K562 (cell line): ENCODE measurements around the gene TRNAU1AP. TPM values are rescaled to one million over a fixed set of nuclear protein-coding genes. Genes with fewer than 3 reads are reported as not detected.

Experiments used
- ATF7 ChIP-seq: fragments of 450-650 bp; IDR thresholded peaks from 2 replicates; pipeline ENCODE4 v1.7.1; 2014; ENCODE audit warnings: mild to moderate bottlenecking, moderate library complexity
- CBFA2T3 ChIP-seq: fragments of 450-650 bp; IDR thresholded peaks from 2 replicates; pipeline ENCODE4 v1.6.1; 2017
- CBX3 ChIP-seq, 2 experiments: IDR thresholded peaks; 1 replicate in 1 of 2; 2 replicates in 1 of 2; pipeline ENCODE4 v1.6.1; 2012; ENCODE audit warnings: inconsistent platforms in 2 of 2, low read length in 2 of 2, borderline replicate concordance in 1 of 2, control low read depth in 1 of 2
- CREM ChIP-seq: IDR thresholded peaks from 2 replicates; pipeline ENCODE4 v1.6.1; 2014; ENCODE audit warnings: antibody characterized with exemption, low read depth
- JUND ChIP-seq, 2 experiments: IDR thresholded peaks; 2 replicates in 1 of 2; 3 replicates in 1 of 2; pipeline ENCODE4 v1.6.1; 2011; ENCODE audit warnings: borderline replicate concordance in 2 of 2, low read depth in 2 of 2, low read length in 2 of 2, improper control_type of control experiment in 1 of 2, missing biosample characterization in 1 of 2, missing genetic modification characterization in 1 of 2, missing genetic modification reagents in 1 of 2
- KDM4B ChIP-seq, 2 experiments: fragments of 450-650 bp in 1 of 2; sonication (generic) in 1 of 2; IDR thresholded peaks; 2 replicates each; pipeline ENCODE4 v1.6.1; 2016 to 2017; ENCODE audit warnings: borderline replicate concordance in 2 of 2, antibody characterized with exemption in 1 of 2, low read depth in 1 of 2, mild to moderate bottlenecking in 1 of 2
- KLF6 ChIP-seq: fragments of 250-450 bp; sonication (Bioruptor Pico); IDR thresholded peaks from 2 replicates; pipeline ENCODE4 v1.4.0; 2020; ENCODE audit warnings: mild to moderate bottlenecking, moderate library complexity, borderline replicate concordance
- L3MBTL2 ChIP-seq: fragments of 450-650 bp; IDR thresholded peaks from 2 replicates; pipeline ENCODE4 v1.6.1; 2016; ENCODE audit warnings: mild to moderate bottlenecking, moderate library complexity
- RBM34 ChIP-seq: fragments of 200-400 bp; formaldehyde crosslinking; IDR thresholded peaks from 2 replicates; pipeline ENCODE4 v1.6.1; 2018; ENCODE audit warnings: low read length, borderline replicate concordance; ENCODE audit not compliant: insufficient read depth
- SNRNP70 ChIP-seq: fragments of 200-400 bp; formaldehyde crosslinking; optimal IDR thresholded peaks from 2 replicates; pipeline ENCODE3; 2017; ENCODE audit warnings: low read depth, low read length
- TAF1 ChIP-seq: IDR thresholded peaks from 2 replicates; pipeline ENCODE4 v1.6.1; 2011; ENCODE audit warnings: mild to moderate bottlenecking, low read length, moderate library complexity; ENCODE audit not compliant: insufficient read depth, control insufficient read depth, severe bottlenecking; ENCODE audit errors: extremely low read depth
- UBTF ChIP-seq, 2 experiments: IDR thresholded peaks; 2 replicates each; pipeline ENCODE4 v1.6.1; 2012; ENCODE audit warnings: improper control_type of control experiment in 2 of 2, low read depth in 2 of 2, low read length in 2 of 2, borderline replicate concordance in 1 of 2
- ZKSCAN1 ChIP-seq: fragments of 150-350 bp; IDR thresholded peaks from 2 replicates; pipeline ENCODE4 v1.6.1; 2016; ENCODE audit warnings: low read depth, low read length
- ZNF407 ChIP-seq: fragments of 450-650 bp; IDR thresholded peaks from 2 replicates; pipeline ENCODE4 v1.6.1; 2016; ENCODE audit warnings: low read depth
- ZNF695 ChIP-seq: fragments of 450-650 bp; formaldehyde crosslinking; IDR thresholded peaks from 2 replicates; pipeline ENCODE4 v1.4.0; 2020; ENCODE audit warnings: mild to moderate bottlenecking, moderate library complexity
- ZNF764 ChIP-seq: fragments of 250-450 bp; sonication (Bioruptor Pico); IDR thresholded peaks from 2 replicates; pipeline ENCODE4 v1.4.0; 2020; ENCODE audit warnings: low read depth, mild to moderate bottlenecking, moderate library complexity
- polyA plus RNA-seq, 8 experiments: library from polyadenylated mRNA; depleted of rRNA in 4 of 8; stranded (reverse) in 5 of 8; unstranded in 3 of 8; fragments of >200 nt; fragmentation: Nextera tagmentation in 2 of 8; fragmentation: Illumina TruSeq in 1 of 8; extraction: Ambion mirVana in 2 of 8; extraction: Trizol in 1 of 8; gene quantifications; 2 replicates each; pipeline versions ENCODE4 v1.2.1 to v1.2.3, GENCODE V29; 2011 to 2014; ENCODE audit warnings: inconsistent platforms in 1 of 8, missing spikeins in 1 of 8
- total RNA-seq, 7 experiments: library from RNA; depleted of rRNA in 6 of 7; stranded (reverse); fragments of >200 nt in 6 of 7; fragmentation: Illumina TruSeq in 2 of 7; extraction: Trizol in 2 of 7; gene quantifications; 2 replicates each; pipeline versions ENCODE4 v1.2.1 to v1.2.3, GENCODE V29; 2011 to 2021; ENCODE audit warnings: low replicate concordance in 1 of 7

The TRNAU1AP gene
- total and polyA plus RNA-seq, 9 of the 15 experiments (the other 6 are each of a cell fraction or from before 2014, with no cell fraction given) = 34.9 to 110 (median 46.3) TPM

GRCh38 chr1:28505406-28506187, 47.3 kb upstream of the TRNAU1AP start, which contains the start of gene RCC1 (continued):
- TF ChIP-seq ZNF407 = no peak
- no peak; the same call in 1 of the 2 replicates for TF ChIP-seq ZKSCAN1
- peak in 1 of 2 experiments; percentile 15; a peak in 1 of 3 replicates for TF ChIP-seq CBX3 (IDR thresholded peaks at IDR 0.05; ENCODE audit: borderline replicate concordance in 1 of 2, low read length in 2 of 2)
- peak in 1 of 2 experiments; percentile 75; a peak in 2 of 4 replicates for TF ChIP-seq KDM4B (IDR thresholded peaks at IDR 0.05; ENCODE audit: borderline replicate concordance in 2 of 2, low read depth in 1 of 2)
- no peak; the same call in 1 of the 2 replicates for TF ChIP-seq CBFA2T3
- no peak for TF ChIP-seq RBM34
- peak; percentile 25; the same call in 1 of the 2 replicates for TF ChIP-seq CREM
- TF ChIP-seq ATF7 = peak; percentile 85
- no peak for TF ChIP-seq UBTF (IDR thresholded peaks at IDR 0.05; ENCODE audit: borderline replicate concordance in 1 of 2, low read depth in 2 of 2, low read length in 2 of 2)
- TF ChIP-seq JUND (IDR thresholded peaks at IDR 0.05; ENCODE audit: borderline replicate concordance, low read depth, low read length) = 0 out of 2 replicates have a peak, but pooled peaks have one; percentile 0
- peak; percentile 27; the same call in 1 of the 3 replicates for TF ChIP-seq JUND (tag; IDR thresholded peaks at IDR 0.05; ENCODE audit: borderline replicate concordance, low read depth, low read length)
- 0 out of 2 replicates have a peak, but pooled peaks have one; percentile 63 for TF ChIP-seq ZNF695 (CRISPR knock-in tag)
- TF ChIP-seq TAF1 = peak; percentile 100
- TF ChIP-seq KLF6 (CRISPR knock-in tag) = no peak
- no peak for TF ChIP-seq SNRNP70
- TF ChIP-seq L3MBTL2 = no peak; the same call in 1 of the 2 replicates
- TF ChIP-seq ZNF764 (CRISPR knock-in tag) = peak; percentile 77
